8988T (cell line): Measurements from ENCODE around the gene OR6M1.

ENCODE experiments used
- DNase-seq: peaks from one replicate; pipeline ENCODE4 v3.0.0; 2011

OR6M1 gene

GRCh38 chr11:123806249-123806648 lies at the start of gene OR6M1:
OR6M1 (minus strand) TSS chr11:123806349; CDS start chr11:123806349, 0 bp downstream.
- no peak for DNase-seq

- no peak for DNase-seq
These were observed 46.9 kb upstream of the OR6M1 start for GRCh38 chr11:123853038-123853437.

- DNase-seq = no peak
These were observed 46.2 kb upstream of the OR6M1 start for GRCh38 chr11:123852321-123852720.

- DNase-seq = no peak
These were observed 45.0 kb upstream of the OR6M1 start for GRCh38 chr11:123851110-123851509.

GRCh38 chr11:123841174-123841573 lies 35.0 kb upstream of the OR6M1 start:
- DNase-seq = no peak

- no peak for DNase-seq
These were observed 33.0 kb upstream of the OR6M1 start for GRCh38 chr11:123839131-123839530.

- DNase-seq = no peak
These were observed 32.5 kb upstream of the OR6M1 start for GRCh38 chr11:123838659-123839058.

- DNase-seq = no peak
These were observed 32.0 kb upstream of the OR6M1 start for GRCh38 chr11:123838199-123838598.

- no peak for DNase-seq
These were observed 26.9 kb upstream of the OR6M1 start for GRCh38 chr11:123833095-123833494.

GRCh38 chr11:123829745-123830144 lies 23.6 kb upstream of the OR6M1 start:
- no peak for DNase-seq

GRCh38 chr11:123822599-123822998 lies 16.4 kb upstream of the OR6M1 start:
- DNase-seq = no peak

GRCh38 chr11:123822032-123822431 lies 15.9 kb upstream of the OR6M1 start:
- no peak for DNase-seq

- DNase-seq = no peak
These were observed 9.0 kb upstream of the OR6M1 start for GRCh38 chr11:123815122-123815521.

- DNase-seq = no peak
These were observed 4.4 kb downstream of the OR6M1 start for GRCh38 chr11:123801765-123802164.

GRCh38 chr11:123800036-123800435 lies 6.1 kb downstream of the OR6M1 start:
- no peak for DNase-seq

GRCh38 chr11:123799438-123799837 lies 6.7 kb downstream of the OR6M1 start:
- no peak for DNase-seq

GRCh38 chr11:123798513-123799252 lies 7.5 kb downstream of the OR6M1 start:
- DNase-seq = no peak

- no peak for DNase-seq
These were observed 8.1 kb downstream of the OR6M1 start for GRCh38 chr11:123798079-123798478.

- no peak for DNase-seq
These were observed 8.6 kb downstream of the OR6M1 start for GRCh38 chr11:123797541-123797940.

GRCh38 chr11:123797114-123797513 lies 9.0 kb downstream of the OR6M1 start:
- DNase-seq = no peak

- no peak for DNase-seq
These were observed 9.9 kb downstream of the OR6M1 start for GRCh38 chr11:123796226-123796625.

- DNase-seq = no peak
These were observed 22.6 kb downstream of the OR6M1 start for GRCh38 chr11:123783536-123783935.

GRCh38 chr11:123778511-123778910 lies 27.6 kb downstream of the OR6M1 start:
- no peak for DNase-seq

GRCh38 chr11:123775715-123776549 lies 30.2 kb downstream of the OR6M1 start:
- no peak for DNase-seq
